ENCODE data around the gene SLC5A12. TPM values are rescaled to one million over a fixed set of nuclear protein-coding genes. Genes with fewer than 3 reads are reported as not detected.

Gene SLC5A12
- polyA plus RNA-seq, 2 of the 4 experiments (the other 2 are of a cell fraction): not detected

DNA sequence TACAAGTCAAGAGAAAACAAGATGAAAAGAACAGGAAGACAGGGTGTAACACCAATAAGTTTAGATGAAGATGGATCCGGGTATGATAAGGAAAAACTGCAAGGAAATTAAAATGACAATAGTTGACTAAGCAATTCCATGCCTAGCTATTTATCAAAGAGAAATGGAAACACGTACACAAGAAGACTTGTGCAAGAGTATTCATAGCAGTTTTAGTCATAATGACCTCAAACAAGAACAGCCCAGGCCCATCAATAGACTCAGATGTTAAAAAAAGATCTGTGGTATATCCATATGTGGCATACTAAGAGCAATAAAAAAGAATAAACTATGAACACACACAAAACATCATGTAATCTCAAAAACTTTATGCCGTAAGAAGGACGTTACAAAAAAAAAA lies 33.2 kb downstream of the SLC5A12 start:
- ChIA-PET CTCF (interaction anchor here (1.3 kb wide), 1 partner anchor 14 kb away, joined by 3 read pairs; no protein-coding TSS in a partner anchor), POLR2A (no interaction called here)
- no peak for FAIRE-seq

DNA sequence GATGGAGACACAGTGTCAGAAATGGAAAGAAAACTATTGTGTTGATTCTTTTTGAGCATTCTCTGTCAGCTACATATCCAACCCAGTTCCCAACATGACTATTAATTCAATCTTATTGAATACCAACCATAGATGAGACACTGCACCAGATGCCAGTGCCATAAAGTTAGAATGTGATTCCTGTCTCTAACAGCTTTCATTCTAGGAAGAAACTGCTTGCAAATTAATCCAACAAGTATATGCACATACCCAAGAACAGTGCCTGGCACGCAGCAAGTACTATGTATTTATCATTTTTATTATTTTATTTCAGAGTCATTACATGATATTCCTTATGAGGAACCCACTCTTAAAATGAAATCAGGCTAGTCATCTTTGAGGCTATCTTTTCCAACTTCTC lies 34.5 kb downstream of the SLC5A12 start:
- no peak for FAIRE-seq
- DNase-seq (ENCODE audit: low read depth in 1 of 2, low spot score in 1 of 2): no peak
- Histone ChIP-seq H3K4me2 (no peak overlapping the region), H3K27ac (no peak overlapping the region), H3K4me1 (no peaks in the 10 kb centered on the region), H3K9me3 (no peaks in the 10 kb centered on the region), H3K4me3 (no peak overlapping the region)
- ChIA-PET POLR2A (no interaction called here), CTCF (no interaction called here)
- no peak for TF ChIP-seq CBX2 (IDR thresholded peaks at IDR 0.05; ENCODE audit: borderline replicate concordance, low read depth)
- no peak for TF ChIP-seq EP300 (IDR thresholded peaks at IDR 0.05)
- TF ChIP-seq ZNF302 (CRISPR knock-in tag; IDR thresholded peaks at IDR 0.05): no peak
- TF ChIP-seq, protein P1, sequence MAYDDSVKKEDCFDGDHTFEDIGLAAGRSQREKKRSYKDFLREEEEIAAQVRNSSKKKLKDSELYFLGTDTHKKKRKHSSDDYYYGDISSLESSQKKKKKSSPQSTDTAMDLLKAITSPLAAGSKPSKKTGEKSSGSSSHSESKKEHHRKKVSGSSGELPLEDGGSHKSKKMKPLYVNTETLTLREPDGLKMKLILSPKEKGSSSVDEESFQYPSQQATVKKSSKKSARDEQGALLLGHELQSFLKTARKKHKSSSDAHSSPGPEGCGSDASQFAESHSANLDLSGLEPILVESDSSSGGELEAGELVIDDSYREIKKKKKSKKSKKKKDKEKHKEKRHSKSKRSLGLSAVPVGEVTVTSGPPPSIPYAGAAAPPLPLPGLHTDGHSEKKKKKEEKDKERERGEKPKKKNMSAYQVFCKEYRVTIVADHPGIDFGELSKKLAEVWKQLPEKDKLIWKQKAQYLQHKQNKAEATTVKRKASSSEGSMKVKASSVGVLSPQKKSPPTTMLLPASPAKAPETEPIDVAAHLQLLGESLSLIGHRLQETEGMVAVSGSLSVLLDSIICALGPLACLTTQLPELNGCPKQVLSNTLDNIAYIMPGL (CRISPR knock-in tag; IDR thresholded peaks at IDR 0.05; ENCODE audit: borderline replicate concordance): no peak
- no peak for TF ChIP-seq CEBPB (IDR thresholded peaks at IDR 0.05)
- TF ChIP-seq RARB (CRISPR knock-in tag; IDR thresholded peaks at IDR 0.05): no peak
- TF ChIP-seq SREBF2 (IDR thresholded peaks at IDR 0.05): no peak
- TF ChIP-seq, protein P2, sequence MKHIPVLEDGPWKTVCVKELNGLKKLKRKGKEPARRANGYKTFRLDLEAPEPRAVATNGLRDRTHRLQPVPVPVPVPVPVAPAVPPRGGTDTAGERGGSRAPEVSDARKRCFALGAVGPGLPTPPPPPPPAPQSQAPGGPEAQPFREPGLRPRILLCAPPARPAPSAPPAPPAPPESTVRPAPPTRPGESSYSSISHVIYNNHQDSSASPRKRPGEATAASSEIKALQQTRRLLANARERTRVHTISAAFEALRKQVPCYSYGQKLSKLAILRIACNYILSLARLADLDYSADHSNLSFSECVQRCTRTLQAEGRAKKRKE (CRISPR knock-in tag; IDR thresholded peaks at IDR 0.05; ENCODE audit: low read depth): no peak
- TF ChIP-seq PHF8 (IDR thresholded peaks at IDR 0.05; ENCODE audit: borderline replicate concordance, low read depth): no peak
- no peak for ATAC-seq
- 5% methylated on average over 1 of the region's 1 CpG for WGBS (ENCODE audit: missing lambda C conversion rate)

More for the DNA sequence above, 33.2 kb downstream of the SLC5A12 start:
- Histone ChIP-seq H3K4me1 (no peaks in the 10 kb centered on the region), H3K27ac (no peak overlapping the region), H3K4me2 (no peak overlapping the region), H3K4me3 (no peak overlapping the region), H3K9me3 (no peaks in the 10 kb centered on the region)
- WGBS (ENCODE audit: missing lambda C conversion rate): 38% methylated on average over 4 of the region's 4 CpGs
- TF ChIP-seq HOXB5 (CRISPR knock-in tag; IDR thresholded peaks at IDR 0.05): no peak
- no peak for TF ChIP-seq EHF (CRISPR knock-in tag; IDR thresholded peaks at IDR 0.05)
- no peak for TF ChIP-seq ZNF302 (CRISPR knock-in tag; IDR thresholded peaks at IDR 0.05)
- no peak for TF ChIP-seq TP53 (CRISPR knock-in tag; IDR thresholded peaks at IDR 0.05)
- TF ChIP-seq CHD4 (IDR thresholded peaks at IDR 0.05; ENCODE audit: borderline replicate concordance): no peak
- TF ChIP-seq, protein P2 (CRISPR knock-in tag; IDR thresholded peaks at IDR 0.05; ENCODE audit: low read depth): no peak
- TF ChIP-seq, protein P3, sequence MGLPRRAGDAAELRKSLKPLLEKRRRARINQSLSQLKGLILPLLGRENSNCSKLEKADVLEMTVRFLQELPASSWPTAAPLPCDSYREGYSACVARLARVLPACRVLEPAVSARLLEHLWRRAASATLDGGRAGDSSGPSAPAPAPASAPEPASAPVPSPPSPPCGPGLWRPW (IDR thresholded peaks at IDR 0.05): no peak
- TF ChIP-seq NR3C1 (IDR thresholded peaks at IDR 0.05): no peak
- TF ChIP-seq HEYL (CRISPR knock-in tag; IDR thresholded peaks at IDR 0.05): no peak
- TF ChIP-seq JUNB (IDR thresholded peaks at IDR 0.05): no peak
- no peak for TF ChIP-seq ZC3H11A (IDR thresholded peaks at IDR 0.05)
- TF ChIP-seq, protein P4, sequence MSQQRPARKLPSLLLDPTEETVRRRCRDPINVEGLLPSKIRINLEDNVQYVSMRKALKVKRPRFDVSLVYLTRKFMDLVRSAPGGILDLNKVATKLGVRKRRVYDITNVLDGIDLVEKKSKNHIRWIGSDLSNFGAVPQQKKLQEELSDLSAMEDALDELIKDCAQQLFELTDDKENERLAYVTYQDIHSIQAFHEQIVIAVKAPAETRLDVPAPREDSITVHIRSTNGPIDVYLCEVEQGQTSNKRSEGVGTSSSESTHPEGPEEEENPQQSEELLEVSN (IDR thresholded peaks at IDR 0.05; ENCODE audit: borderline replicate concordance, low read depth): no peak
- no peak for DNase-seq (ENCODE audit: low read depth in 1 of 2, low spot score in 1 of 2)
- ATAC-seq: no peak

DNA sequence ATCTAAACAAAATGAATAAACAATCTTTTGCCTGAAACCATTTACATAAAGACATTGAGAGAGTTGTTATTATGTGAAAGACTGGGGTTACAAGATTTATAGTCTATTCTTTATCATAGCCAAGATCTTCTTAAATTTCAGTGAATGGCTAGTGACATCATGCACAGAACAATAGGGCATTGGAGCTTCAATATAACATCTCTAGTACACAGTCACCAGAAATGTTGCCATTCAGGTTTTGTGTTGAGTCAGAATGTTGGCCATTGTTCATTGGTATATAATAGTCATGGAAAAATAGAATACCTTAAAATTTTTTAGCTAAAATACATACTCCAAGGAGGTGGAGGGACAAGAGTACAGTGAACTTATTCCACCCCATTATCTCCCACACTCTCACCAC lies 44.3 kb downstream of the SLC5A12 start:
- ChIA-PET POLR2A (no interaction called here), CTCF (no interaction called here)
- Histone ChIP-seq H3K4me2 (no peak overlapping the region), H3K9me3 (no peaks in the 10 kb centered on the region), H3K27ac (no peak overlapping the region), H3K4me3 (no peak overlapping the region), H3K4me1 (no peaks in the 10 kb centered on the region)
- no peak for ATAC-seq
- no peak for DNase-seq (ENCODE audit: low read depth in 1 of 2, low spot score in 1 of 2)
- TF ChIP-seq RFX5 (IDR thresholded peaks at IDR 0.05) (no peak), MYC (IDR thresholded peaks at IDR 0.05; ENCODE audit: borderline replicate concordance, low read length) (no peak), MAZ (IDR thresholded peaks at IDR 0.05; ENCODE audit: borderline replicate concordance, low read depth, low read length) (no peak), ESRRA (IDR thresholded peaks at IDR 0.05; ENCODE audit: borderline replicate concordance, low read length) (no peak)
- TF ChIP-seq, protein P5, sequence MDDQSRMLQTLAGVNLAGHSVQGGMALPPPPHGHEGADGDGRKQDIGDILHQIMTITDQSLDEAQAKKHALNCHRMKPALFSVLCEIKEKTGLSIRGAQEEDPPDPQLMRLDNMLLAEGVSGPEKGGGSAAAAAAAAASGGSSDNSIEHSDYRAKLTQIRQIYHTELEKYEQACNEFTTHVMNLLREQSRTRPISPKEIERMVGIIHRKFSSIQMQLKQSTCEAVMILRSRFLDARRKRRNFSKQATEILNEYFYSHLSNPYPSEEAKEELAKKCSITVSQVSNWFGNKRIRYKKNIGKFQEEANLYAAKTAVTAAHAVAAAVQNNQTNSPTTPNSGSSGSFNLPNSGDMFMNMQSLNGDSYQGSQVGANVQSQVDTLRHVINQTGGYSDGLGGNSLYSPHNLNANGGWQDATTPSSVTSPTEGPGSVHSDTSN (IDR thresholded peaks at IDR 0.05): no peak
- TF ChIP-seq, protein P6, sequence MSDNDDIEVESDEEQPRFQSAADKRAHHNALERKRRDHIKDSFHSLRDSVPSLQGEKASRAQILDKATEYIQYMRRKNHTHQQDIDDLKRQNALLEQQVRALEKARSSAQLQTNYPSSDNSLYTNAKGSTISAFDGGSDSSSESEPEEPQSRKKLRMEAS (IDR thresholded peaks at IDR 0.05): no peak
- no peak for FAIRE-seq
